ENCODE data around the gene ALX3. TPM values are rescaled to one million over a fixed set of nuclear protein-coding genes. Genes with fewer than 3 reads are reported as not detected.
A peak's percentile ranks its signal among the peaks of the same experiment; 100 is the strongest.
"Not testable (repeated sequence)": the region's sequence is repeated elsewhere in the genome, so short reads cannot be mapped to it uniquely, and the experiment has no call there.

Gene ALX3
- total RNA-seq, 1 donor from 2014 or later = not detected

DNA sequence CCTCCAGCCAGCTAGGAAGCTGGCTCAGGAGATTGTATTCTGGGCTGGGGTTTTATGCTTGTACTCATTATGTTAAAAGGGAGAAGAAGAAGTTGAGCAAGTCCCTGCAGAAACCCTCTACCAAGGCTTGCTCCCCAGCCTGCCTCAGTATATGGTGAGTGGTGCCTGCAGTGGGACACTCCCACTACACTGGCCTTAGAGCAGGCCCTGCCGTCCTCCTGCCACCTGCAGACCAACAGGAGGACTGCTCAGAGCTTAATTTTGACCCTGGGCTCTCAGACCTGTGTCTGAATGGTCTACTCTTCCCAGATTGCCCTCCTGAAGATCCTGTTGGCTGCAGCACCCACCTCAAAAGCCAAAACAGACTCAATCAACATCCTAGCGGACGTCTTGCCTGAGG is 23.0 kb downstream of the ALX3 start:
- no peak for DNase-seq (ENCODE audit: low read depth)

- no peak for DNase-seq (ENCODE audit: low read depth)
Measured at GRCh38 chr1:110043016-110043415, 27.5 kb downstream of the ALX3 start.

DNA sequence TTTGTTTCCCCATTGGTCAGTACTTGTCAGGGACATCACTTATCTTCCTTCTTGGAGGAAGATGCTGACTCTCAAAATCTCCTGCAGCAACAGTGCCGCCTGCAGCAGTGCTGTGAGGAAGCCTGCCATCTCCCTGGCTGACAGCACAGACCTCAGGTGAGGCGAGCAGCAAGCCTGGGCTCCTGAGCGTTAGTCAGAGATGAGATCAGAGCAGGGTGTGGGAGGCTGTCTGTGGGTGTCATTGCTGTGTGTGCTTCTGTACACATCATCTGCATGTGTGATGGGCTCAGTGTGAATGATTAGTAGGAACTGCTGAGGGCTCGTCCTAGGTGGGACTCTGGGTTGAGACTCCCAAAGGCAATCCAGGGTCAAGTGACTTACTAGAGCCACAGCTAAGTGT is 29.9 kb downstream of the ALX3 start:
- no peak for DNase-seq (ENCODE audit: low read depth)

- DNase-seq (ENCODE audit: low read depth) = no peak
Measured at GRCh38 chr1:110039641-110040040, 30.8 kb downstream of the ALX3 start.

- DNase-seq (ENCODE audit: low read depth) = no peak
Measured at GRCh38 chr1:110038271-110038670, 32.2 kb downstream of the ALX3 start.

DNA sequence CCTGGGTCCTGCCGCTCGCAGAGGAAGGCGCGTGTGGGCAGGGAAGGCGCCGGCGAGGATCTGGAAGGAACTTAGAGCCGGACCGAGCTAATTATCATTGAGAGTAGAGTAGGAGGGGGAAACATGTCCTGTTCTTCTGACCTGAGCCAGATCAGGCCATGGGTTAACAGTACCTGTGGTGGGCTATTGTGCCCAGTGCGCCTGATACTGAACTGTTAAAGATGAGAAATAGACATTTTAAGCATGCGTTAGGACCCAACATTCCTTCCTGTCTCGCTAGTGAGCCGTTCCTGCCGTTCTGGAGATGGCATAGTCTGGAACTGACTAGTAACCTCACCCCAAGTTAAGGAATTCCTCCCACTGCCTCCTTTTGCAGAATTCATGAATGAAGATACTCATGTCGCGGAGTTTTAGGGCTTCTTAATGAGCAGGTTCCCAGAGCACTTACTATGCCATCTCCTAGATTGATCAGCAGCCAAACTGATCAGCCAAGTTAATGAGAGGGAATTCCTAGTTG is 35.2 kb downstream of the ALX3 start:
- peak; percentile 26 for DNase-seq (ENCODE audit: low read depth)

- peak; percentile 94 for DNase-seq (ENCODE audit: low read depth)
Measured at GRCh38 chr1:110034451-110035235, 35.8 kb downstream of the ALX3 start, which contains the start of gene STRIP1. Gene STRIP1 (plus strand): TSS chr1:110034624. CDS start chr1:110034638, 14 bp downstream.

GRCh38 chr1:110034040-110034450 is 36.4 kb downstream of the ALX3 start:
- no peak for DNase-seq (ENCODE audit: low read depth)

DNA sequence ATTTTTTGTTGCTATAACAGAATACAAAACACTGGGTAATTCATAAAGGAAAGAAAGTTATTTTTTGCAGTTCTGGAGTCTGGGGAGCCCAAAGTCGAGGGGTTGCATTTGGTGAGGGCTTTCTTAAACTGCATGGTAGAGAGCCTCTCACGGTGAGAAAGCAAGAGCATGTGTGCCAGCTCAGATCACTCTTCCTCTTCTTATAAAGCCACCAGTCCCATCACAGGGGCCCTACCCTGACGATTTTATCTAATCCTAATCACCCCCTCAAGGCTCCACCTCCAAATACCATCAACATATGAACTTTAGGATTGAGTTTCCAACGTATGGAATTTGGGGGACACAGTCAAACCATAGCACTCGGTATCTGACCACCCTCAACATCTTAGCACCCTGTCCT is 37.1 kb downstream of the ALX3 start:
- DNase-seq (ENCODE audit: low read depth) = no peak

DNA sequence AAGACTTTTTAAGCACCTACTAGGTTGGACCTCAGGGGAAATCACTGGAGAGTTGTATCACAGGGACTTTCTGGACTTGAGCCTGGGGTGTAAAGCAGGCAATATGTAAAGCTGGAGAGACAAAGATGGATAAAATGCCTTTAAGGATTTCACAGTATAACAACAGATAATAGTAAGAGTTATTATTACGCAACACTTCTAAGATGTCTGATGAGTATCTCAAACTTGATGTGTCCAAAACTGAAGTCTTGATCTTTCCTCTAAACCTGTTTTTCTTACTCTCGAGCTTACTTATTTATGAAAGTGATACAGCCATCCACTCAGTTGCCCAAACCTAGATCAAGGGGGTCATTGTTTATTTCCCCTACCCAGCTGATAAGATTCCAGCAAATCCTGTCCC is 38.1 kb downstream of the ALX3 start:
- DNase-seq (ENCODE audit: low read depth) = no peak

- DNase-seq (ENCODE audit: low read depth) = not testable (repeated sequence)
Measured at GRCh38 chr1:110030687-110031086, 39.8 kb downstream of the ALX3 start.

DNA sequence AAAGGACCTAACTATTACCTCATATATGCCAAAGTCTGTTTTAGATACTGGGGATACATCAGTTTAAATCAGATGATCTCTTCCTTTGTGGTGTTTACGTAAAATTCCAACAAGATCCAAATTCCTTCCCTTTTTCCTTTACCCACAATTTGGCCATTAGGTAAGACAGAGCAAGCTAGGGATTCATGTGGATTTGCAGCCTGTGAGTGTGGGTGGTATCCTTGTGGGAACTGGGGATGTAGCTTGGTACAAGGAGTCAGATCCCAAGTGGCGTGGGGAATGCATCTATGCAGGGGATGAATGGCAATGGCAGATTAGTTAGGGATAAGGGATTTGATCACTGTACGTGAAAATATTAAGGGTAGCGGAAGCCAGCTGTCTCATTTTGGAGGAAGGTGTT is 45.9 kb downstream of the ALX3 start:
- DNase-seq (ENCODE audit: low read depth) = no peak

- DNase-seq (ENCODE audit: low read depth) = no peak
Measured at GRCh38 chr1:110021285-110021684, 49.2 kb downstream of the ALX3 start.

- DNase-seq (ENCODE audit: low read depth) = no peak
Measured at GRCh38 chr1:110019770-110020169, 50.7 kb downstream of the ALX3 start.

- DNase-seq (ENCODE audit: low read depth) = no peak
Measured at GRCh38 chr1:110018396-110018795, 52.1 kb downstream of the ALX3 start.

DNA sequence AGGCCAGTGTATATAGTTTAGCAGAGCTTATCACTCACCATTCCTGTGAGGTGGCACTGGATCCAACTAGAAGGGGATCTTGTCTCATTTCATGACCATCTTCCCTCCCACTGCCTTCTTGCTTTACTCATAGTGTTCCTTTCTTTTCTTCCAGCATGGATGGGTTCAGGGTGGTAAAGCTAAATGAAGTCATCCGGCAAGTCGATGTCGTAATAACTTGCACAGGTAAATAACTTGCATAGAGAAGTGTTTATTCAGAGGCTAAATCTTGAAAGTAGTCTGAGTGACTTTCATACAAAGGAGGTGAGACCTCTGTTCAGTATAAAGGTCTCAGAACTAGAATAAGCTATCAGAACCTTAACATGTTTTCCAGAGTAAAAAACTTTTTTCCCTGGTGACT is 52.7 kb downstream of the ALX3 start:
- no peak for DNase-seq (ENCODE audit: low read depth)

GRCh38 chr1:110012100-110012780 is 58.2 kb downstream of the ALX3 start:
- no peak for DNase-seq (ENCODE audit: low read depth)

DNA sequence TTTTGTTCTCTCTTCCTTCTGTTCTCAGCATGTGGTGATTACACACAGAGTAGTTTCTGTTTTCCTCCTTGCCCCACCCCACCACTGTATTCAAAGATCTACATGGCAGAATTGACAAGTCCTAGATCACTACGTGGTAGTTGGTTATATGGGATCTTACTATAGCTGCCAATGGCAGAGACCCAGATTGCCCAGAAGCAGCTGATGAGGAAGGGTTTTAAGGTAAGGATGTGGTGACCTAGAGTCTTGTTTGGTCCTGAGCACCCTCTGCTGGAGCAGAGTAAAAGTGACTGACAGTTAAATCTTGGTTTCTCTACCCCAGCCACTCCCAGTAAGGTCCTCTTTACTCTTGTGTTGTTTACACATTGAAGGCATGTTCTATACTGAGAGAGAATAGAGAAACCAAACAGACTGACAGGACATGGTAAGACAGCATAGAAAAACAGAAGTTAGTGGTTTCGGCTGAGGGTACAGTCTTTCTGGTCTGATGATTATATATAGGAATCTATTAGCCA is 58.9 kb downstream of the ALX3 start:
- DNase-seq (ENCODE audit: low read depth) = peak; percentile 77

Other genes with a start within 250 kb of the ALX3 start
- 39.2 and 51.3 TPM in 2 replicates for gene CSF1, start 159.8 kb downstream of the ALX3 start, total RNA-seq
- gene AHCYL1, start 85.9 kb downstream of the ALX3 start, total RNA-seq = 47.9 and 120 TPM in 2 replicates
- 32.6 and 57.0 TPM in 2 replicates for gene STRIP1, start 36.0 kb downstream of the ALX3 start, total RNA-seq
- gene UBL4B, start 41.8 kb upstream of the ALX3 start, total RNA-seq = not detected in 2 replicates
- 0.35 and 0.45 TPM in 2 replicates for gene SLC6A17, start 79.8 kb upstream of the ALX3 start, total RNA-seq
- 2.6 and 15.2 TPM in 2 replicates for gene KCNC4, start 139.6 kb upstream of the ALX3 start, total RNA-seq

Measured in renal cortical epithelial cell (primary cell).